GM18519 (cell line): ENCODE measurements around the gene SLC25A5.
"Not testable (repeated sequence)": the region's sequence is repeated elsewhere in the genome, so short reads cannot be mapped to it uniquely, and the experiment has no call there.

Source experiments
- ATAC-seq: cut with Tn5 transposase; IDR thresholded peaks from one replicate; pipeline ENCODE4 v1.9.1; 2021; ENCODE audit warnings: mild to moderate bottlenecking, moderate library complexity; ENCODE audit not compliant: unreplicated experiment, low FRiP score

The SLC25A5 gene

DNA sequence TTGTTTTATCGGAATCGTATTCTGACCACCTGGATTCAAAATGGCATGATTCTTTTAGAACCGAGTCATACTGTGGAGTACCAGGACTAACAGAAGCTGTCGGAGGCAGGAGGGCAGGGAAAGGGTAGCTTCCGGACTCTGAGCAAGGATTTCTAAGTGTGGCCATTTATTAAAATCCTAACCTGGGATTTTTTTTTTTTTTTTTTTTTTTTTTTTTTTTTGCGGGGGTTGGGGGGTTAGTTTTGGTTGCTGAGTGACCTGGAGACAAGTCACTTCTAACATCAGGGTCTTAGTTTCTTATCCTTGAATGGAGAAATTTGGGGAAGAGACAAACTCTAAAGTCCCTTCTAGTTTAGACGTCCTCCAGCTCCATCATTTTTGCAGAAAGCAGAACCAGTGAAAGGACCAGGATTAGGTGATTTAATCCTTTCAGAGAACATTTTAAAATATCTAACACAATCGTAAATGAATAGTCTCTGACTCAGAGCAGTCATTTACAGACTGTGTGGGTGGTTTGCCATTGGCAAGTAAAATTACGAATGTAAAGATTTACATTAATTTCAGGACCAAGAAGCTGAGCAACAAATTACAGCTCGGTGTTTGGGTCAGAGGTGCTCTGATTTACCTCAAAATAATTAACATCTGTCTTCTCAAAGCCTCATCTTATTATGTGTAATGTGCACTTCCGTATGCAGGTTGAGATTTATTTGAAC lies 7.3 kb downstream of the SLC25A5 start:
- no peak for ATAC-seq

GRCh38 chrX:119477812-119478232 lies 9.6 kb downstream of the SLC25A5 start:
- ATAC-seq, result no peak

DNA sequence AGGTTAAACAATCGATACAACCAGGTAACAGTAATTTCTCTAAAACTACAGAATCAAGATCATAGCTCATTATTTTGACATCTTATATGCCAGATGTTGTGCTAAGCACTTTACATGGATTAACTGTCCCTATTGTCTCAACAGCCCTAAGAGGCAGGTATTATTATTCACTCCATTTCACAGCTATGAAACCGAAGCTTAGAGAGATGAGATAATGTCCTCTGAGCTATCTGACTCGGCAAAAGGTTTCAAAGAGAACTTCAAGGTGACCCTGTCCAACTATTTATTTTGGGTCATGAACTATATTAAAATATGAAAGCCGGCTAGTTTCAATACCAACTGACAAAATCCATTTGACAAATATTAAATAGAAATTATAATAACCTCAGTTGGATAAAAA lies 10.3 kb downstream of the SLC25A5 start:
- no peak for ATAC-seq

- no peak for ATAC-seq
Observed at GRCh38 chrX:119479845-119480244, 11.6 kb downstream of the SLC25A5 start.

GRCh38 chrX:119481323-119481801 lies 13.1 kb downstream of the SLC25A5 start:
- ATAC-seq, result no peak

- no peak for ATAC-seq
Observed at GRCh38 chrX:119482041-119482440, 13.8 kb downstream of the SLC25A5 start.

GRCh38 chrX:119482481-119483480 lies 14.5 kb downstream of the SLC25A5 start:
- peak; percentile 61 for ATAC-seq

DNA sequence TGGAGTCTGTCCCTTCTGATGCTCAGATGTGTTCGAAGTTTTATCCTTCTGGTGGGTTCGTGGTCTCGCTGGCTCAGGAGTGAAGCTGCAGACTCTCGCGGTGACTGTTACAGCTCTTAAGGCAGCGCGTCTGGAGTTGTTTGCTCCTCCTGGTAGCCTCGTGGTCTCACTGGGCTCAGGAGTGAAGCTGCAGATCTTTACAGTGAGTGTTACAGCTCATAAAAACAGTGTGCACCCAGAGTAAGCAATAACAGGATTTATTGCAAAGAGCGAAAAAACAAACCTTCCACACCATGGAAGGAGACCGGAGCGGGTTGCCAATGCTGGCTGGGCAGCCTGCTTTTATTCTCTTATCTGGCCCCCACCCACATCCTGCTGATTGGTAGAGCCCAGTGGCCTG lies 18.5 kb downstream of the SLC25A5 start:
- ATAC-seq, result no peak

DNA sequence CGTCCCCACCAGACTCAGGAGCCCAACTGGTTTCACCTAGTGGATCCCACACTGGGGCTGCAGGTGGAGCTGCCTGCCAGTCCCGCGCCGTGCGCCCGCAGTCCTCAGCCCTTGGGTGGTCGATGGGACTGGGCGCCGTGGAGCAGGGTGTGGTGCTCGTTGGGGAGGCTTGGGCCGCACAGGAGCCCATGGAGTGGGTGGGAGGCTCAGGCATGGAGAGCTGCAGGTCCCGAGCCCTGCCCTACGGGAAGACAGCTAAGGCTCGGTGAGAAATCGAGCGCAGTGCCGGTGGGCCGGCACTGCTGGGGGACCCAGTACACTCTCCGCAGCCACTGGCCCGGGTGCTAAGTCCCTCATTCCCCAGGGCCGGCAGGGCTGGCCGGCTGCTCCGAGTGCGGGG lies 19.5 kb downstream of the SLC25A5 start:
- ATAC-seq, result not testable (repeated sequence)

GRCh38 chrX:119488749-119489148 lies 20.5 kb downstream of the SLC25A5 start:
- ATAC-seq, result no peak

- no peak for ATAC-seq
Observed at GRCh38 chrX:119489212-119490074, 21.2 kb downstream of the SLC25A5 start.

GRCh38 chrX:119492463-119492862 lies 24.2 kb downstream of the SLC25A5 start:
- no peak for ATAC-seq

DNA sequence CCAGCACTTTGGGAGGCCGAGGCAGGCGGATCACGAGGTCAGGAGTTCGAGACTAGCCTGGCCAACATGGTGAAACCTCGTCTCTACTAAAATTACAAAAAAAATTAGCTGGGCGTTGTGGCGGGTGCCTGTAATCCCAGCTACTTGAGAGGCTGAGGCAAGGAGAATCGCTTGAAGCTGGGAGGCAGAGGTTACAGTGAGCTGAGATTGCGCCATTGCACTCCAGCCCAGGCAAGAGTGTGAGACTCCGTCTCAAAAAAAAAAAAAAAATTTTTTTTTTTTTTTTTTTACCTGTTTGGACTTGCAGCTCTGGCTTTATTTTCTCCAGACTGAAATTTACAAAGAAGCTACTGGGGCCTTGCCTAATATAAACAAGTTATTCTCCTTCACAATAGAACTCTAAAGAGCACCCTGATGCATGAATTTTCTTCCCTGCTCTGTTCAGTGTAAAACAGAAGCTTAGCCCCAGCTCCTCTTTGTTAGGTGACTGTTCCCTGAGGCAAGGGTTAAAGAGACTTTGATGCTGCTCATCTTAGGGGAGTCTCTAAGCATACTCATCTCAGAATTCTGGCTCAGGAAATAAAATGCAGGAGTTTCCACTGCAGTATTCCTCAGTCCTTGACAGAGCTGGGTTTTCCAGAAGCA lies 25.7 kb downstream of the SLC25A5 start:
- not testable (repeated sequence) for ATAC-seq

DNA sequence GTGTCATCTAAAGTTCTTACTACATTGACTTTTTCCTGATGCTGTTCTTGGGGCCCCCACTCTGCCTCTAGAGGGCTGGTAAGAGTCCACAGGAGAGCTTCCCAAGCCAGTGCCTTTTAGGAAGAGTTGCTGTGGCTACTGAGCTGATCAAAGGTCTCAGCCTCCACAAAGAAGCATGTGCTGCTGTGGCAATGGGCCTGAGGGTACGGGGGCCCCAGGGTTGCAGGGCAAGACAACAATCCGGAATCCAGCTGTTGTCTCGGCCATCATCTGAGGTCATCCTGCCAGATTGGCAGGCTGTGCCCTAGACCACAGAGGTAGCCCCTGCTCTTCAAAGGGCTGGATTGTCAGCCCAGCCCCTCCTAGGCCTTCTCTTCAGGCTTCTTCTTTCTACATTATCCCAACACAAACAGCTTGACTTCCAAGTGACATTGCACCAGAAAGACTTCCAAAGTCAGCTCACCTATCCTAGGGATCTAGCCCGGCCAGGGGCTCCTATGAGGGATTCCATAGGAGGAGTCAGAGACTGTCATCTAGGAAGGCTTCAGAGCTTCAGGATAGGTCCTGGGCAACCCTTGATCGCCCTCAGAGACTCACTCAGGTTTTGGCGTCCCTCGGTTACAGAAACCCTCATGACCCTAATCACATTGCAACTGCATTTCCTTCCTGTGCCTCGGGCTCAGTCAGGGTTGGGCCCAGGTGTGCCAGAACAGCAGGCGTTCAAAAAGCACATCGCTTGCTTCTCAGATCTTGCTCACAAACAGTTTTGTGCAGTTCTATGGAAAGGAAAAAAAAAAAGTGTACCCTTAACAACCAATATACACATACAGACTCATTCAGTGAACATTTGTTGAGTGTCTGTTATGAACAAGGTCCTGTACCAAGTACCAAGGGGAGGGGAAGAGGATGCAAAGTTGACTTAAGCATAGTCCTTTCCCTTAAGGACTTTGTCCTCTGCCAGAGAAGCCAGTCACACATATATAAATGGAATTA lies 27.8 kb downstream of the SLC25A5 start:
- ATAC-seq, result no peak

DNA sequence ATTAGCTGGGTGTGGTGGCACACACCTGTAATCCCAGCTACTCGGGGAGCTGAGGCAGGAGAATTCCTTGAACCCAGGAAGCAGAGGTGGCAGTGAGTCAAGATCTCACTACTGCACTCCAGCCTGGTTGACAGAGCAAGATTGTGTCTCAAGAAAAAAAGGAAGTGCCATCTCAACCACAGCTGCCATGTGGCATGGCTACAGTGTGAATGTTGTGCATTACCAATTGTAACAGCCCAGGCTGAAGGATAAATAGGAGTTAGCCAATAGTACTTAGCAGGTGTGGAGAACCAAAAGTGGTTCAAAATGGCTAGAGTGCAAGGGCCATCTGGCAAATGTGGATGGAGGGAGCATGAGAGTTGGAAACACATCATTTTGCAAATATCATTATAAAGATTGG lies 28.9 kb downstream of the SLC25A5 start:
- ATAC-seq, result no peak

DNA sequence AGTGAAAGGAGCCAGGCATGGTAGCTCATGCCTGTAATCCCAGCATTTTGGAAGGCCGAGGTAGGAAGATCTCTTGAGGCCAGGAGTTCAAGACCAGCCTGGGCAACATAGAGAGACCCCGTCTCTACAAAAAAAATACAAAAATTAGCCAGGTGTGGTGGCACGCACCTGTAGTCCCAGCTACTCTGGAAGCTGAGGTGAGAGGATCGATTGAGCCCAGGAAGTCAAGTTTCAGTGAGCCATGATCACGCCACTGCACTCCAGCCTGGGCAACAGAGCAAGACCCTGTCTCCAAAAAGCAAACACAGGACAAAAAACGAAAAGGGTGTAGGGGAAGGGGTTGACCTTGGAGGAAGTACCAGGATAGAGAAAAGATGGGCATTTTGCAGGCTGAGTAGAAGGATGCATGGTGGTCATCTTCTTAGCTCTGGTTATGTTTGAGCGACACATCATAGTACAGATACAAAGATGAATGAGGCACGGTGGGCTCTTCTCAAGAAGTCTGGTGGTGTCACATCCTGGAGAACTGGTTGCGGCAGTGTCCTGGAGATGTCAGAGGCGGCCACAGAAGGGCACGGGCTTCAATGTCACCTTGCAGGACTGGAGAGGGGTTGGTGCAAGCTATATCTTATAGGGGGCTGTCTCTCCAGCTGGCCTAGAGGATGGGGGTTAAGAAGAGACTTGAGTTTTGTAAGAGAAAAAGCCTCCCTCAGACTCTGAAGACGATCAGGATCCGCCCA lies 32.0 kb downstream of the SLC25A5 start:
- ATAC-seq, result no peak

DNA sequence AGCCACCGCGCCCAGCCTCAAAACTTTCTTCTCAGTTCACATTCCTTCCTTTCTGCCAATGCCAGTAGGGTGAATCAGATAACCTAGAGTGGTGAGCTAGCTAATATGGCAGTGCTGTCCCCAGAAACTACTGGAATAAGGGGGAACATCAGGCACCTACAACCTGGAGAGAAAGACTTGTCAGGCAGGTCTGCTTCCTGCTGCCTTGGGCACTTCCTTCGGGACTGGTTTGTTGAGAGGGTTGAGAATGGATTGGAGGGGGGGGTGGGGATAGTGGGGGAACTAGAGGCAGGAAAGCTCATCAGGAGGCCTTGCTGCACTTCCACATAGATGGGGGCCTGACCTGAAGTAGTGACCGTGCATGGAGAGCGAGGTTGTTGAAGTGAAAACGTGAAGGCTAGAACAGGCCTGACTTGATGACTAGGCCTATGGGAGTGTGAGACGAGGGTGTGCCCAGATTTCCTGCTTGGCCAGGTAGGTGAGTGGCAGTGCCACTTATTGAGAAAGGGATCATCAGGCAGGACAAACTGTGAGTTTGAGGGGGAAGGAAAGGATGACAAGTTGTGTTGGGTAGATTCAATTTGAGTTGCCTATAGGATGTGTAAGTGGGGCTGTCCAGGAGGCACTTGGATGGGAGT lies 33.4 kb downstream of the SLC25A5 start:
- no peak for ATAC-seq
